Stomach (tissue), 4 donors: ENCODE data around the gene IL17REL.

Experiments used
- POLR2AphosphoS5 ChIP-seq, 3 donors: sonication (generic); formaldehyde crosslinking; IDR thresholded peaks; one replicate each; pipeline ENCODE4 v1.6.1; 2016; ENCODE audit warnings: antibody characterized with exemption in 3 of 3
- TF ChIP-seq, protein P1 (sequence below), 7 experiments: fragments of 450-650 bp in 4 of 7; fragments of 200-600 bp in 3 of 7; sonication (generic) in 3 of 7; IDR thresholded peaks; one replicate each; pipeline ENCODE4 v1.5.1; 2016 to 2019; ENCODE audit warnings: antibody characterized with exemption in 7 of 7, control low read depth in 2 of 7, mild to moderate bottlenecking in 1 of 7

DNA sequence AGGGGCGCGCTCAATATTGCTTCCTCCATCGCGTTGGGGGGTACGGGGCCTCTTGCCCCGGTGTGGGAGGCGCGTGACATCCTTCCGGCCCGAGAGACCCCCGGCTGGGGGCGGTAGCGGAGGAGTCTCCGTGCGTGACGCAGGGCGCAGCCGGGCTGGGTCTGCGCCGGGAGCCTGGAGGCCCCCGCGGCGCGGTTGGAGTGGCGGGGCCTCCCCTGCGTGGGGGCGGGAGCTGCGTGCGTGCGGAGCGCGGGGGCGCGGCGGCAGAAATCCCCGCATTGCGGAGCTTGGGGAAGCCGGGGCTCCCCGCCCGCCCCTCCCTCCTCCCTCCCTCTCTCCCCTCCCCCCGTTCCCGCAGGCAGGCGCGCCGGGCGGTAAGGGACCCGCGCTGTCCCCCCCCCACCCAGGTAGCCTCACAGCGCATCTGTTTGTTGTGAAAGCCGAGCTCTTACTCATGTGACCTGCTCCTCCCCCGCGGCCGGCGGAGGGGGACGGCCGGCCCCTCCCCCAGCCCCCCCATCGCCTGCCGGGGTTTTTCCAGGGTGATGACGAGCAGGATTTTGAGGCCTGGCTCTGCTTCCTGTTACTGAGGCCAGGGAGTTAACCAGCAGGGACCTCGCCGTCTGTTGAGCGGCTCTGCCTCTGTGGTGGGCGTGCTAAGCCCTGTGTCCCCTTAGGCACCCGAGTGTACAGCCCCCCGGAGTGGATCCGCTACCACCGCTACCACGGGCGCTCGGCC, 50.4 kb downstream of the IL17REL start:
- TF ChIP-seq, protein P1, sequence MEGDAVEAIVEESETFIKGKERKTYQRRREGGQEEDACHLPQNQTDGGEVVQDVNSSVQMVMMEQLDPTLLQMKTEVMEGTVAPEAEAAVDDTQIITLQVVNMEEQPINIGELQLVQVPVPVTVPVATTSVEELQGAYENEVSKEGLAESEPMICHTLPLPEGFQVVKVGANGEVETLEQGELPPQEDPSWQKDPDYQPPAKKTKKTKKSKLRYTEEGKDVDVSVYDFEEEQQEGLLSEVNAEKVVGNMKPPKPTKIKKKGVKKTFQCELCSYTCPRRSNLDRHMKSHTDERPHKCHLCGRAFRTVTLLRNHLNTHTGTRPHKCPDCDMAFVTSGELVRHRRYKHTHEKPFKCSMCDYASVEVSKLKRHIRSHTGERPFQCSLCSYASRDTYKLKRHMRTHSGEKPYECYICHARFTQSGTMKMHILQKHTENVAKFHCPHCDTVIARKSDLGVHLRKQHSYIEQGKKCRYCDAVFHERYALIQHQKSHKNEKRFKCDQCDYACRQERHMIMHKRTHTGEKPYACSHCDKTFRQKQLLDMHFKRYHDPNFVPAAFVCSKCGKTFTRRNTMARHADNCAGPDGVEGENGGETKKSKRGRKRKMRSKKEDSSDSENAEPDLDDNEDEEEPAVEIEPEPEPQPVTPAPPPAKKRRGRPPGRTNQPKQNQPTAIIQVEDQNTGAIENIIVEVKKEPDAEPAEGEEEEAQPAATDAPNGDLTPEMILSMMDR (IDR thresholded peaks at IDR 0.05): no peak
- TF ChIP-seq POLR2AphosphoS5 (IDR thresholded peaks at IDR 0.05): peak; percentile 42 to 76 (median 75)
